Measurements from ENCODE around the gene PLCG1. TPM values are rescaled to one million over a fixed set of nuclear protein-coding genes. Genes with fewer than 3 reads are reported as not detected.
A peak's percentile ranks its signal among the peaks of the same experiment; 100 is the strongest.
"Not testable (repeated sequence)": the region's sequence is repeated elsewhere in the genome, so short reads cannot be mapped to it uniquely, and the experiment has no call there.

PLCG1 gene
- polyA plus RNA-seq, 4 donors: 27.6 to 106 (median 51.2) TPM

DNA sequence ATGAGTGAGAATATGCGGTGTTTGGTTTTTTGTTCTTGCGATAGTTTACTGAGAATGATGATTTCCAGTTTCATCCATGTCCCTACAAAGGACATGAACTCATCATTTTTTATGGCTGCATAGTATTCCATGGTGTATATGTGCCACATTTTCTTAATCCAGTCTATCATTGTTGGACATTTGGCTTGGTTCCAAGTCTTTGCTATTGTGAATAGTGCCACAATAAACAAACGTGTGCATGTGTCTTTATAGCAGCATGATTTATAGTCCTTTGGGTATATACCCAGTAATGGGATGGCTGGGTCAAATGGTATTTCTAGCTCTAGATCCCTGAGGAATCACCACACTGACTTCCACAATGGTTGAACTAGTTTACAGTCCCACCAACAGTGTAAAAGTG is 9.0 kb upstream of the PLCG1 start:
- not testable (repeated sequence) for H3K27me3 ChIP-seq (ENCODE audit: control insufficient read depth in 3 of 3, insufficient read depth in 3 of 3, low read length in 3 of 3); H3K9me3 ChIP-seq (ENCODE audit: control insufficient read depth in 2 of 2, insufficient read depth in 1 of 2, low read depth in 1 of 2, low read length in 1 of 2); DNase-seq; H3K4me3 ChIP-seq (ENCODE audit: low read depth in 1 of 3, low read length in 3 of 3); FAIRE-seq; H3K27ac ChIP-seq (ENCODE audit: low read depth in 1 of 3, low read length in 2 of 3)
- peaks cover 0 to 22% (median 12%) of the 10 kb centered on the region in 3 donors for H3K36me3 ChIP-seq (ENCODE audit: control insufficient read depth in 3 of 3, insufficient read depth in 2 of 3, low read depth in 1 of 3, low read length in 3 of 3)
- peaks cover 0 to 18% (median 5%) of the 10 kb centered on the region in 3 donors for H3K4me1 ChIP-seq (ENCODE audit: control insufficient read depth in 3 of 3, insufficient read depth in 2 of 3, low read depth in 1 of 3, low read length in 2 of 3)
- 29% methylated on average over 1 of the region's 3 CpGs; no CpG with 5 or more reads in 2 of the 3 donors for WGBS, 3 donors

GRCh38 chr20:41131594-41132387 is 5.6 kb upstream of the PLCG1 start:
- DNase-seq (no peak), FAIRE-seq (no peak)

DNA sequence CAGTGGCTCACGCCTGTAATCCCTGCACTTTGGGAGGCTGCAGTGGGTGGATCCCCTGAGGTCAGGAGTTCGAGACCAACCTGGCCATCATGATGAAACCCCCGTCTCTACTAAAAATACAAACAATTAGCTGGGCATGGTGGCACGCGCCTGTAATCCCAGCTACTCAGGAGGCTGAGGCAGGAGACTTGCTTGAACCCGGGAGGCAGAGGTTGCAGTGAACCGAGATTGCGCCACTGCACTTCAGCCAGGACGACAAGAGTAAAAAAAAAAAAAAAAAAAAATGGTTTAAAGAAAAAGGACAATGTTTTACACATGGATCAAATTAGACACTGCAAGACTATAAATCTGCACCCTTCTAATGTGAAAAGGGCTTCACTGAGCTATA is 5.0 kb upstream of the PLCG1 start:
- 85 to 86% (median 86%) methylated on average over 9 of the region's 9 CpGs for WGBS, 3 donors
- not testable (repeated sequence) for FAIRE-seq; H3K9me3 ChIP-seq (ENCODE audit: control insufficient read depth in 2 of 2, insufficient read depth in 1 of 2, low read depth in 1 of 2, low read length in 1 of 2); H3K27me3 ChIP-seq (ENCODE audit: control insufficient read depth in 3 of 3, insufficient read depth in 3 of 3, low read length in 3 of 3); H3K4me1 ChIP-seq (ENCODE audit: control insufficient read depth in 3 of 3, insufficient read depth in 2 of 3, low read depth in 1 of 3, low read length in 2 of 3); H3K4me3 ChIP-seq (ENCODE audit: low read depth in 1 of 3, low read length in 3 of 3); H3K36me3 ChIP-seq (ENCODE audit: control insufficient read depth in 3 of 3, insufficient read depth in 2 of 3, low read depth in 1 of 3, low read length in 3 of 3); H3K27ac ChIP-seq (ENCODE audit: low read depth in 1 of 3, low read length in 2 of 3); DNase-seq

More at GRCh38 chr20:41131594-41132387, 5.6 kb upstream of the PLCG1 start:
- whole genome bisulfite sequencing, 3 donors: 58 to 69% (median 64%) methylated on average over 5 of the region's 5 CpGs
- Histone ChIP-seq H3K27me3 (ENCODE audit: control insufficient read depth in 3 of 3, insufficient read depth in 3 of 3, low read length in 3 of 3) (no peaks in the 10 kb centered on the region), H3K36me3 (ENCODE audit: control insufficient read depth in 3 of 3, insufficient read depth in 2 of 3, low read depth in 1 of 3, low read length in 3 of 3) (peaks cover 0 to 2% (median 0%) of the 10 kb centered on the region in 3 donors), H3K27ac (ENCODE audit: low read depth in 1 of 3, low read length in 2 of 3) (no peak overlapping the region), H3K4me1 (ENCODE audit: control insufficient read depth in 3 of 3, insufficient read depth in 2 of 3, low read depth in 1 of 3, low read length in 2 of 3) (peaks cover 0 to 6% (median 0%) of the 10 kb centered on the region in 3 donors), H3K4me3 (ENCODE audit: low read depth in 1 of 3, low read length in 3 of 3) (no peak overlapping the region), H3K9me3 (ENCODE audit: control insufficient read depth in 2 of 2, insufficient read depth in 1 of 2, low read depth in 1 of 2, low read length in 1 of 2) (no peaks in the 10 kb centered on the region)

DNA sequence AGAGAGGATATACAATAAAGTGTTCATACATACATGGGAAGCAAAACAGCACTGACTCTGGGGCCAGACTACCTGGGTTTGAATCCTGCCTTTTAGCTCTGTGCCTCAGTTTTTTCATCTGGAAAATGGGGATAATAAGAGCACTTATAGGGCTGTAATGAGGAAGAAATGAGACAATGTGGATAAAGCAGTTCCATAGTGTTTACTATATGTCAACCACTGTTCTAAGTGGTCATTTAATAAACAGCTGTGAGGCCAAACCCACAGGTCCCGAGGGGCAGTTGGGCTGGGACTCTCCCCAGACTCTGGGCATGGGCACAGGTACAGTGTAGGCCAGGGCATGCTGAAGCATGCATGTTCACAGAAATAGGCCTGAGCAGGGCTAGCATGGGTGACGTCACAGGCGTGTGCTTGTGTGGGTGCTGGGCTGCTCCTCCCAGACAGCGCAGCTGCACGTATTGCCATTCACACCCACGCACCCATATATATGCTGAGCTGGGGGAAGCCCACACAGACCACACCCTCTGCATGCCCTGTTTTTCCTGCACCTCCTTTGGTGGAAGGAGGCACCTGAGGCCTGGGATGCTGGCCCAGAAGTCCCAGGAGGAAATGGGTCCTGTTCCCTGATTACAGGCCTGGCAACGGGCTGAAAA is 3.5 kb upstream of the PLCG1 start:
- H3K36me3 ChIP-seq (ENCODE audit: control insufficient read depth in 3 of 3, insufficient read depth in 2 of 3, low read depth in 1 of 3, low read length in 3 of 3): peaks cover 0 to 2% (median 0%) of the 10 kb centered on the region in 3 donors
- DNase-seq: no peak
- H3K4me3 ChIP-seq (ENCODE audit: low read depth in 1 of 3, low read length in 3 of 3): no peak overlapping the region
- whole genome bisulfite sequencing, 3 donors: 74 to 79% (median 78%) methylated on average over 7 of the region's 7 CpGs
- no peak for FAIRE-seq
- no peaks in the 10 kb centered on the region for H3K9me3 ChIP-seq (ENCODE audit: control insufficient read depth in 2 of 2, insufficient read depth in 1 of 2, low read depth in 1 of 2, low read length in 1 of 2)
- H3K27ac ChIP-seq (ENCODE audit: low read depth in 1 of 3, low read length in 2 of 3): no peak overlapping the region
- no peaks in the 10 kb centered on the region for H3K27me3 ChIP-seq (ENCODE audit: control insufficient read depth in 3 of 3, insufficient read depth in 3 of 3, low read length in 3 of 3)
- H3K4me1 ChIP-seq (ENCODE audit: control insufficient read depth in 3 of 3, insufficient read depth in 2 of 3, low read depth in 1 of 3, low read length in 2 of 3): peaks cover 0 to 6% (median 0%) of the 10 kb centered on the region in 3 donors

GRCh38 chr20:41134362-41135186 is 2.8 kb upstream of the PLCG1 start:
- peaks cover 0 to 12% (median 0%) of the 10 kb centered on the region in 3 donors for H3K4me1 ChIP-seq (ENCODE audit: control insufficient read depth in 3 of 3, insufficient read depth in 2 of 3, low read depth in 1 of 3, low read length in 2 of 3)
- no peak overlapping the region for H3K4me3 ChIP-seq (ENCODE audit: low read depth in 1 of 3, low read length in 3 of 3)
- no peak overlapping the region for H3K27ac ChIP-seq (ENCODE audit: low read depth in 1 of 3, low read length in 2 of 3)
- no peaks in the 10 kb centered on the region for H3K27me3 ChIP-seq (ENCODE audit: control insufficient read depth in 3 of 3, insufficient read depth in 3 of 3, low read length in 3 of 3)
- 82 to 84% (median 83%) methylated on average over 9 of the region's 9 CpGs for WGBS, 3 donors
- no peaks in the 10 kb centered on the region for H3K9me3 ChIP-seq (ENCODE audit: control insufficient read depth in 2 of 2, insufficient read depth in 1 of 2, low read depth in 1 of 2, low read length in 1 of 2)
- FAIRE-seq (no peak), DNase-seq (no peak)
- H3K36me3 ChIP-seq (ENCODE audit: control insufficient read depth in 3 of 3, insufficient read depth in 2 of 3, low read depth in 1 of 3, low read length in 3 of 3): peaks cover 0 to 5% (median 0%) of the 10 kb centered on the region in 3 donors

- no peak for FAIRE-seq
Measured at GRCh38 chr20:41135187-41135887, 2.0 kb upstream of the PLCG1 start.

GRCh38 chr20:41135888-41136679 is 1.3 kb upstream of the PLCG1 start:
- Histone ChIP-seq H3K27ac (ENCODE audit: low read depth in 1 of 3, low read length in 2 of 3) (peak overlapping the region in 2 of 3 donors; percentile 87 to 96), H3K27me3 (ENCODE audit: control insufficient read depth in 3 of 3, insufficient read depth in 3 of 3, low read length in 3 of 3) (no peaks in the 10 kb centered on the region), H3K36me3 (ENCODE audit: control insufficient read depth in 3 of 3, insufficient read depth in 2 of 3, low read depth in 1 of 3, low read length in 3 of 3) (peaks cover 0 to 10% (median 0%) of the 10 kb centered on the region in 3 donors), H3K4me1 (ENCODE audit: control insufficient read depth in 3 of 3, insufficient read depth in 2 of 3, low read depth in 1 of 3, low read length in 2 of 3) (peaks cover 9 to 26% (median 10%) of the 10 kb centered on the region in 3 donors), H3K9me3 (ENCODE audit: control insufficient read depth in 2 of 2, insufficient read depth in 1 of 2, low read depth in 1 of 2, low read length in 1 of 2) (no peaks in the 10 kb centered on the region), H3K4me3 (ENCODE audit: low read depth in 1 of 3, low read length in 3 of 3) (peak overlapping the region in 2 of 3 donors; percentile 48 to 87)
- DNase-seq: peak in 1 of 2 donors; percentile 42
- WGBS, 3 donors: 29 to 36% (median 33%) methylated on average over 23 of the region's 23 CpGs
- FAIRE-seq: no peak

More at GRCh38 chr20:41135187-41135887, 2.0 kb upstream of the PLCG1 start:
- H3K27me3 ChIP-seq (ENCODE audit: control insufficient read depth in 3 of 3, insufficient read depth in 3 of 3, low read length in 3 of 3): no peaks in the 10 kb centered on the region
- no peaks in the 10 kb centered on the region for H3K9me3 ChIP-seq (ENCODE audit: control insufficient read depth in 2 of 2, insufficient read depth in 1 of 2, low read depth in 1 of 2, low read length in 1 of 2)
- H3K4me1 ChIP-seq (ENCODE audit: control insufficient read depth in 3 of 3, insufficient read depth in 2 of 3, low read depth in 1 of 3, low read length in 2 of 3): peaks cover 4 to 18% (median 5%) of the 10 kb centered on the region in 3 donors
- H3K4me3 ChIP-seq (ENCODE audit: low read depth in 1 of 3, low read length in 3 of 3): no peak overlapping the region
- peaks cover 0 to 10% (median 0%) of the 10 kb centered on the region in 3 donors for H3K36me3 ChIP-seq (ENCODE audit: control insufficient read depth in 3 of 3, insufficient read depth in 2 of 3, low read depth in 1 of 3, low read length in 3 of 3)
- no peak overlapping the region for H3K27ac ChIP-seq (ENCODE audit: low read depth in 1 of 3, low read length in 2 of 3)
- WGBS, 3 donors: 45 to 52% (median 48%) methylated on average over 13 of the region's 13 CpGs
- DNase-seq: peak; percentile 63 to 78

All from small intestine (tissue), 7 donors.